ENCODE data around the gene KIF23. TPM values are rescaled to one million over a fixed set of nuclear protein-coding genes. Genes with fewer than 3 reads are reported as not detected.

Gene KIF23
- total and polyA plus RNA-seq, 2 experiments from 2014 or later = 12.3 to 58.9 TPM

GRCh38 chr15:69462030-69462492, 47.9 kb downstream of the KIF23 start:
- Histone ChIP-seq H3K4me1 (ENCODE audit: low read depth) (peaks cover 11% of the 10 kb centered on the region), H3K9me3 (ENCODE audit: low read depth) (no peaks in the 10 kb centered on the region), H3K27ac (no peak overlapping the region), H3K4me3 (peak overlapping the region; percentile 11), H3K36me3 (no peaks in the 10 kb centered on the region), H3K27me3 (no peaks in the 10 kb centered on the region)
- TF ChIP-seq CTCF (IDR thresholded peaks at IDR 0.05; ENCODE audit: low read depth, low read length) = no peak
- no peak for DNase-seq (ENCODE audit: low read depth in 1 of 2, low spot score in 1 of 2)

- Histone ChIP-seq H3K27ac (peak overlapping the region; percentile 99), H3K27me3 (no peaks in the 10 kb centered on the region), H3K9me3 (ENCODE audit: low read depth) (no peaks in the 10 kb centered on the region), H3K4me3 (peak overlapping the region; percentile 33), H3K36me3 (no peaks in the 10 kb centered on the region), H3K4me1 (ENCODE audit: low read depth) (peaks cover 7% of the 10 kb centered on the region)
- TF ChIP-seq CTCF (IDR thresholded peaks at IDR 0.05; ENCODE audit: low read depth, low read length) = peak; percentile 86
- peak; percentile 97 to 99 for DNase-seq (ENCODE audit: low read depth in 1 of 2, low spot score in 1 of 2)
Observed at GRCh38 chr15:69462493-69463181, 48.5 kb downstream of the KIF23 start.

GRCh38 chr15:69463182-69463756, 49.1 kb downstream of the KIF23 start:
- peaks cover 7% of the 10 kb centered on the region for H3K4me1 ChIP-seq (ENCODE audit: low read depth)
- peak overlapping the region; percentile 99 for H3K27ac ChIP-seq
- no peaks in the 10 kb centered on the region for H3K27me3 ChIP-seq
- H3K4me3 ChIP-seq = peak overlapping the region; percentile 33
- no peak for DNase-seq (ENCODE audit: low read depth in 1 of 2, low spot score in 1 of 2)
- TF ChIP-seq CTCF (IDR thresholded peaks at IDR 0.05; ENCODE audit: low read depth, low read length) = no peak
- no peaks in the 10 kb centered on the region for H3K36me3 ChIP-seq
- H3K9me3 ChIP-seq (ENCODE audit: low read depth) = no peaks in the 10 kb centered on the region

GRCh38 chr15:69465253-69465652, 51.1 kb downstream of the KIF23 start:
- no peak overlapping the region for H3K27ac ChIP-seq
- no peak for DNase-seq (ENCODE audit: low read depth in 1 of 2, low spot score in 1 of 2)
- no peaks in the 10 kb centered on the region for H3K9me3 ChIP-seq (ENCODE audit: low read depth)
- no peak overlapping the region for H3K4me3 ChIP-seq
- no peaks in the 10 kb centered on the region for H3K36me3 ChIP-seq
- peaks cover 10% of the 10 kb centered on the region for H3K4me1 ChIP-seq (ENCODE audit: low read depth)
- no peaks in the 10 kb centered on the region for H3K27me3 ChIP-seq
- TF ChIP-seq CTCF (IDR thresholded peaks at IDR 0.05; ENCODE audit: low read depth, low read length) = no peak

GRCh38 chr15:69466733-69467132, 52.6 kb downstream of the KIF23 start:
- peaks cover 10% of the 10 kb centered on the region for H3K4me1 ChIP-seq (ENCODE audit: low read depth)
- no peak for DNase-seq (ENCODE audit: low read depth in 1 of 2, low spot score in 1 of 2)
- H3K27ac ChIP-seq = no peak overlapping the region
- no peak for TF ChIP-seq CTCF (IDR thresholded peaks at IDR 0.05; ENCODE audit: low read depth, low read length)
- H3K27me3 ChIP-seq = no peaks in the 10 kb centered on the region
- H3K36me3 ChIP-seq = no peaks in the 10 kb centered on the region
- H3K9me3 ChIP-seq (ENCODE audit: low read depth) = no peaks in the 10 kb centered on the region
- no peak overlapping the region for H3K4me3 ChIP-seq
